Erythroblast (primary cell): ENCODE data around the gene CGREF1.

Experiments used
- GATA1 ChIP-seq: IDR thresholded peaks from 2 replicates; pipeline ENCODE4 v1.6.1; 2011; ENCODE audit warnings: low read depth, mild to moderate bottlenecking, control low read depth, low read length, moderate library complexity
- POLR2A ChIP-seq: IDR thresholded peaks from 2 replicates; pipeline ENCODE4 v1.6.1; 2011; ENCODE audit warnings: mild to moderate bottlenecking, low read length

- TF ChIP-seq POLR2A: no peak
- TF ChIP-seq GATA1: no peak
Measured at GRCh38 chr2:27065128-27065527, 53.8 kb downstream of the CGREF1 start.
